Uterus (tissue), 2 donors: ENCODE data around the gene MTRR.

Experiments
- POLR2A ChIP-seq, 2 donors: fragments of 450-650 bp; IDR thresholded peaks; one replicate each; pipeline ENCODE4 v1.6.1; 2016; ENCODE audit warnings: antibody characterized with exemption in 2 of 2, mild to moderate bottlenecking in 1 of 2, moderate library complexity in 1 of 2
- TF ChIP-seq, protein P1 (sequence below), 4 experiments: fragments of 200-600 bp in 2 of 4; fragments of 450-650 bp in 2 of 4; sonication (generic) in 2 of 4; IDR thresholded peaks; one replicate each; pipeline ENCODE4 v1.5.1; 2016 to 2019; ENCODE audit warnings: antibody characterized with exemption in 4 of 4, mild to moderate bottlenecking in 2 of 4, moderate library complexity in 1 of 4

DNA sequence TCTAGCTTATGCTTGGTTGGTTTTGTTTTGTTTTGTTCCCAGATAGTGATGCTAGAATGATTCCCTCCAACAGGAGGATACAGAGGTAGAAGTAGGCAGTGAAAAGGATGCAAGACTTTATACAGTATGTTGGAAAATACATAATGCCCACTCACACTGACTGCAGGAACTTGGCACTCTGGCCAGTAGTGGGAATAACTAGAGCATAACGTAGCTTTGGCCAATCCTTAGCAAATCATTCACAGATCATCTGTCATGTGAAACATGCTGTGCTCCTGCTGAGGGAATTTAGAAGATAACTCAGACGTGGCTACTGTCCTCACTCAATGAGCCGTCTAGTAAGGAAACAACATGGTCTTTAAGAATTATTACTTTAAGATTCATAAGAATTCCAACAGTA lies 31.5 kb upstream of the MTRR start:
- TF ChIP-seq, protein P1, sequence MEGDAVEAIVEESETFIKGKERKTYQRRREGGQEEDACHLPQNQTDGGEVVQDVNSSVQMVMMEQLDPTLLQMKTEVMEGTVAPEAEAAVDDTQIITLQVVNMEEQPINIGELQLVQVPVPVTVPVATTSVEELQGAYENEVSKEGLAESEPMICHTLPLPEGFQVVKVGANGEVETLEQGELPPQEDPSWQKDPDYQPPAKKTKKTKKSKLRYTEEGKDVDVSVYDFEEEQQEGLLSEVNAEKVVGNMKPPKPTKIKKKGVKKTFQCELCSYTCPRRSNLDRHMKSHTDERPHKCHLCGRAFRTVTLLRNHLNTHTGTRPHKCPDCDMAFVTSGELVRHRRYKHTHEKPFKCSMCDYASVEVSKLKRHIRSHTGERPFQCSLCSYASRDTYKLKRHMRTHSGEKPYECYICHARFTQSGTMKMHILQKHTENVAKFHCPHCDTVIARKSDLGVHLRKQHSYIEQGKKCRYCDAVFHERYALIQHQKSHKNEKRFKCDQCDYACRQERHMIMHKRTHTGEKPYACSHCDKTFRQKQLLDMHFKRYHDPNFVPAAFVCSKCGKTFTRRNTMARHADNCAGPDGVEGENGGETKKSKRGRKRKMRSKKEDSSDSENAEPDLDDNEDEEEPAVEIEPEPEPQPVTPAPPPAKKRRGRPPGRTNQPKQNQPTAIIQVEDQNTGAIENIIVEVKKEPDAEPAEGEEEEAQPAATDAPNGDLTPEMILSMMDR (IDR thresholded peaks at IDR 0.05), result no peak
- no peak for TF ChIP-seq POLR2A (IDR thresholded peaks at IDR 0.05)
